Stimulated activated naive B cell treated with anti-CD40 and anti-IgM and Interleukin-4, amounts not matched to agents 10 μg/mL and 1 μg/mL and 100 μg/mL, for 72 hours (primary cell): ENCODE results near the gene AS3MT.
"Not testable (repeated sequence)": the region's sequence is repeated elsewhere in the genome, so short reads cannot be mapped to it uniquely, and the experiment has no call there.

ENCODE experiments used
- ATAC-seq, 2 donors: fragments of 150-1000 bp; cut with Tn5 transposase; replicated peaks; 2 replicates each; pipeline ENCODE4 v1.10.0; 2021; ENCODE audit warnings: moderate library complexity in 1 of 2
- DNase-seq: peaks from one replicate; pipeline ENCODE4 v3.0.0; 2021
- H3K27ac Mint-ChIP-seq: one replicate; pipeline ENCODE4 v1.8.0; 2022; ENCODE audit warnings: mild to moderate bottlenecking, mixed read lengths
- H3K27me3 Mint-ChIP-seq, 2 donors: one replicate each; pipeline ENCODE4 v1.8.0; 2022; ENCODE audit warnings: mixed read lengths in 2 of 2
- H3K36me3 Mint-ChIP-seq, 2 donors: one replicate each; pipeline ENCODE4 v1.8.0; 2022; ENCODE audit warnings: mixed read lengths in 2 of 2, mild to moderate bottlenecking in 1 of 2
- H3K4me1 Mint-ChIP-seq, 2 donors: one replicate each; pipeline ENCODE4 v1.8.0; 2022; ENCODE audit warnings: mixed read lengths in 2 of 2, mild to moderate bottlenecking in 1 of 2
- H3K4me3 Mint-ChIP-seq, 2 donors: one replicate each; pipeline ENCODE4 v1.8.0; 2022; ENCODE audit warnings: mild to moderate bottlenecking in 2 of 2, mixed read lengths in 2 of 2, moderate library complexity in 1 of 2
- H3K9me3 Mint-ChIP-seq, 2 donors: one replicate each; pipeline ENCODE4 v1.8.0; 2022; ENCODE audit warnings: mixed read lengths in 2 of 2, mild to moderate bottlenecking in 1 of 2

The AS3MT gene

GRCh38 chr10:102841827-102842345 lies 27.4 kb upstream of the AS3MT start:
- no peak for ATAC-seq
- DNase-seq, result no peak
- no peak overlapping the region for H3K4me3 Mint-ChIP-seq
- no peak overlapping the region for H3K27ac Mint-ChIP-seq
- H3K4me1 Mint-ChIP-seq, result no peaks in the 10 kb centered on the region
- H3K27me3 Mint-ChIP-seq, result peaks cover 8 to 18% of the 10 kb centered on the region in 2 donors
- peaks cover 12 to 15% of the 10 kb centered on the region in 2 donors for H3K9me3 Mint-ChIP-seq
- peaks cover 2 to 4% of the 10 kb centered on the region in 2 donors for H3K36me3 Mint-ChIP-seq

- not testable (repeated sequence) for H3K36me3 Mint-ChIP-seq, ATAC-seq
Measured at GRCh38 chr10:102843139-102843538, 26.1 kb upstream of the AS3MT start.

GRCh38 chr10:102844190-102844776 lies 25.0 kb upstream of the AS3MT start:
- H3K9me3 Mint-ChIP-seq, H3K27ac Mint-ChIP-seq, ATAC-seq, H3K36me3 Mint-ChIP-seq, DNase-seq, H3K4me1 Mint-ChIP-seq, H3K4me3 Mint-ChIP-seq: not testable (repeated sequence)
- peaks cover 8 to 17% of the 10 kb centered on the region in 2 donors for H3K27me3 Mint-ChIP-seq

More at GRCh38 chr10:102843139-102843538, 26.1 kb upstream of the AS3MT start:
- not testable (repeated sequence) for H3K27ac Mint-ChIP-seq, H3K4me3 Mint-ChIP-seq, DNase-seq, H3K4me1 Mint-ChIP-seq
- peaks cover 8 to 18% of the 10 kb centered on the region in 2 donors for H3K27me3 Mint-ChIP-seq
- peaks cover 8 to 14% of the 10 kb centered on the region in 2 donors for H3K9me3 Mint-ChIP-seq

- ATAC-seq, result no peak
- H3K27ac Mint-ChIP-seq, result no peak overlapping the region
- H3K4me3 Mint-ChIP-seq, result no peak overlapping the region
- peaks cover 8% of the 10 kb centered on the region in 2 donors for H3K27me3 Mint-ChIP-seq
- no peaks in the 10 kb centered on the region for H3K4me1 Mint-ChIP-seq
- no peak for DNase-seq
- H3K36me3 Mint-ChIP-seq, result peaks cover 2 to 4% of the 10 kb centered on the region in 2 donors
- peaks cover 5 to 8% of the 10 kb centered on the region in 2 donors for H3K9me3 Mint-ChIP-seq
Measured at GRCh38 chr10:102845352-102845902, 23.8 kb upstream of the AS3MT start.

GRCh38 chr10:102850025-102850518 lies 19.2 kb upstream of the AS3MT start:
- H3K4me3 Mint-ChIP-seq, result no peak overlapping the region
- ATAC-seq (no peak), DNase-seq (no peak)
- no peaks in the 10 kb centered on the region for H3K27me3 Mint-ChIP-seq
- no peaks in the 10 kb centered on the region for H3K9me3 Mint-ChIP-seq
- H3K4me1 Mint-ChIP-seq, result peaks cover under 1 to 5% of the 10 kb centered on the region in 2 donors
- no peak overlapping the region for H3K27ac Mint-ChIP-seq
- H3K36me3 Mint-ChIP-seq, result no peaks in the 10 kb centered on the region

- H3K36me3 Mint-ChIP-seq, result not testable (repeated sequence)
Measured at GRCh38 chr10:102853237-102853636, 16.0 kb upstream of the AS3MT start.

GRCh38 chr10:102855731-102856436 lies 13.4 kb upstream of the AS3MT start:
- not testable (repeated sequence) for H3K27me3 Mint-ChIP-seq, DNase-seq, H3K27ac Mint-ChIP-seq, ATAC-seq, H3K9me3 Mint-ChIP-seq, H3K4me3 Mint-ChIP-seq
- Mint-ChIP-seq H3K36me3 (peaks cover 8 to 10% of the 10 kb centered on the region in 2 donors), H3K4me1 (peaks cover 8 to 17% of the 10 kb centered on the region in 2 donors)

More at GRCh38 chr10:102853237-102853636, 16.0 kb upstream of the AS3MT start:
- not testable (repeated sequence) for H3K4me3 Mint-ChIP-seq, H3K27me3 Mint-ChIP-seq, ATAC-seq, H3K27ac Mint-ChIP-seq, DNase-seq, H3K9me3 Mint-ChIP-seq
- H3K4me1 Mint-ChIP-seq, result peaks cover 8 to 17% of the 10 kb centered on the region in 2 donors

GRCh38 chr10:102856758-102857424 lies 12.4 kb upstream of the AS3MT start:
- ATAC-seq (no peak), DNase-seq (no peak)
- peaks cover 8 to 17% of the 10 kb centered on the region in 2 donors for H3K4me1 Mint-ChIP-seq
- H3K36me3 Mint-ChIP-seq, result peaks cover 10 to 13% of the 10 kb centered on the region in 2 donors
- H3K4me3 Mint-ChIP-seq, result no peak overlapping the region
- no peaks in the 10 kb centered on the region for H3K27me3 Mint-ChIP-seq
- H3K27ac Mint-ChIP-seq, result no peak overlapping the region
- H3K9me3 Mint-ChIP-seq, result no peaks in the 10 kb centered on the region

- Mint-ChIP-seq H3K4me1 (peaks cover 8 to 12% of the 10 kb centered on the region in 2 donors), H3K27me3 (no peaks in the 10 kb centered on the region), H3K9me3 (no peaks in the 10 kb centered on the region), H3K36me3 (peaks cover 19 to 24% of the 10 kb centered on the region in 2 donors), H3K4me3 (no peak overlapping the region), H3K27ac (no peak overlapping the region)
- no peak for ATAC-seq
- DNase-seq, result no peak
Measured at GRCh38 chr10:102859911-102860310, 9.4 kb upstream of the AS3MT start.

- Mint-ChIP-seq H3K4me1 (no peaks in the 10 kb centered on the region), H3K4me3 (no peak overlapping the region), H3K27me3 (peaks cover under 1% of the 10 kb centered on the region in 2 donors), H3K9me3 (no peaks in the 10 kb centered on the region), H3K27ac (no peak overlapping the region), H3K36me3 (peaks cover 19 to 27% of the 10 kb centered on the region in 2 donors)
- DNase-seq (no peak), ATAC-seq (no peak)
Measured at GRCh38 chr10:102863660-102864059, 5.6 kb upstream of the AS3MT start.

GRCh38 chr10:102865620-102866019 lies 3.6 kb upstream of the AS3MT start:
- Mint-ChIP-seq H3K36me3 (peaks cover 13 to 17% of the 10 kb centered on the region in 2 donors), H3K27me3 (peaks cover 17 to 19% of the 10 kb centered on the region in 2 donors), H3K4me3 (no peak overlapping the region), H3K27ac (no peak overlapping the region), H3K4me1 (peaks cover 8 to 11% of the 10 kb centered on the region in 2 donors), H3K9me3 (no peaks in the 10 kb centered on the region)
- no peak for ATAC-seq
- no peak for DNase-seq

- H3K9me3 Mint-ChIP-seq, result no peaks in the 10 kb centered on the region
- no peak for DNase-seq
- peak overlapping the region; percentile 79 to 85 for H3K4me3 Mint-ChIP-seq
- no peak overlapping the region for H3K27ac Mint-ChIP-seq
- H3K27me3 Mint-ChIP-seq, result peaks cover 21 to 29% of the 10 kb centered on the region in 2 donors
- peaks cover 3 to 6% of the 10 kb centered on the region in 2 donors for H3K36me3 Mint-ChIP-seq
- no peak for ATAC-seq
- peaks cover 8 to 11% of the 10 kb centered on the region in 2 donors for H3K4me1 Mint-ChIP-seq
Measured at GRCh38 chr10:102868911-102869257, 386 bp upstream of the AS3MT start.

GRCh38 chr10:102870221-102870620 lies 951 bp downstream of the AS3MT start:
- Mint-ChIP-seq H3K27ac (no peak overlapping the region), H3K4me3 (peak overlapping the region; percentile 73 to 85)

GRCh38 chr10:102872163-102872562 lies 2.9 kb downstream of the AS3MT start:
- DNase-seq (no peak), ATAC-seq (no peak)
- Mint-ChIP-seq H3K4me3 (no peak overlapping the region), H3K27me3 (peaks cover 21 to 34% of the 10 kb centered on the region in 2 donors), H3K36me3 (peaks cover 0 to 2% of the 10 kb centered on the region in 2 donors), H3K27ac (no peak overlapping the region), H3K9me3 (no peaks in the 10 kb centered on the region), H3K4me1 (peaks cover 8 to 11% of the 10 kb centered on the region in 2 donors)

More at GRCh38 chr10:102870221-102870620, 951 bp downstream of the AS3MT start:
- peaks cover 21 to 34% of the 10 kb centered on the region in 2 donors for H3K27me3 Mint-ChIP-seq
- peaks cover 8 to 11% of the 10 kb centered on the region in 2 donors for H3K4me1 Mint-ChIP-seq
- DNase-seq, result no peak
- ATAC-seq, result no peak
- peaks cover 2 to 3% of the 10 kb centered on the region in 2 donors for H3K36me3 Mint-ChIP-seq
- H3K9me3 Mint-ChIP-seq, result no peaks in the 10 kb centered on the region
